Activated B cell treated with CpG ODN at 0.5 μM for 24 hours (primary cell): Measurements from ENCODE around the gene POMC. TPM values are rescaled to one million over a fixed set of nuclear protein-coding genes. Genes with fewer than 3 reads are reported as not detected.

Experiments
- ATAC-seq: fragments of 200-7000 bp; cut with Tn5 transposase; one replicate; pipeline ENCODE4 v1.10.0; 2021; ENCODE audit warnings: low read depth, mild to moderate bottlenecking, moderate library complexity
- CTCF ChIA-PET: fragments of 350-600 bp; sonication (Branson Sonifier 250); formaldehyde crosslinking; loops from one replicate; lab custom pipeline; 2021; ENCODE audit warnings: antibody characterized with exemption; lab: Charles Lee
- POLR2A ChIA-PET: fragments of 350-600 bp; sonication (Branson Sonifier 250); formaldehyde crosslinking; loops from one replicate; lab custom pipeline; 2021; ENCODE audit warnings: antibody characterized with exemption; lab: Charles Lee
- DNase-seq: peaks from one replicate; pipeline ENCODE4 v3.0.0; 2022
- H3K27ac Mint-ChIP-seq: one replicate; pipeline ENCODE4 v1.8.0; 2020; ENCODE audit warnings: mixed read lengths
- H3K27me3 Mint-ChIP-seq: one replicate; pipeline ENCODE4 v1.8.0; 2021; ENCODE audit warnings: mixed read lengths
- H3K36me3 Mint-ChIP-seq: one replicate; pipeline ENCODE4 v1.8.0; 2021; ENCODE audit warnings: low read depth, mixed read lengths
- H3K4me1 Mint-ChIP-seq: one replicate; pipeline ENCODE4 v1.8.0; 2021; ENCODE audit warnings: mixed read lengths
- H3K4me3 Mint-ChIP-seq: one replicate; pipeline ENCODE4 v1.8.0; 2020; ENCODE audit warnings: mild to moderate bottlenecking, mixed read lengths
- H3K9me3 Mint-ChIP-seq: one replicate; pipeline ENCODE4 v1.8.0; 2020; ENCODE audit warnings: mixed read lengths
- CTCF ChIP-seq: fragments of 200-600 bp; IDR thresholded peaks from one replicate; pipeline ENCODE4 v1.8.0; 2022; ENCODE audit warnings: antibody characterized with exemption, mild to moderate bottlenecking
- intact Hi-C: fragments of 100-400 bp; cut with micrococcal nuclease; formaldehyde crosslinking; loops from one replicate; pipeline ENCODE4 v1.15.1; 2024
- total RNA-seq: library from RNA; stranded (reverse); gene quantifications from 2 replicates; pipeline ENCODE4 v1.2.3, GENCODE V29; 2022

POMC gene
- total RNA-seq, 1 donor from 2014 or later, result 3.2 TPM

DNA sequence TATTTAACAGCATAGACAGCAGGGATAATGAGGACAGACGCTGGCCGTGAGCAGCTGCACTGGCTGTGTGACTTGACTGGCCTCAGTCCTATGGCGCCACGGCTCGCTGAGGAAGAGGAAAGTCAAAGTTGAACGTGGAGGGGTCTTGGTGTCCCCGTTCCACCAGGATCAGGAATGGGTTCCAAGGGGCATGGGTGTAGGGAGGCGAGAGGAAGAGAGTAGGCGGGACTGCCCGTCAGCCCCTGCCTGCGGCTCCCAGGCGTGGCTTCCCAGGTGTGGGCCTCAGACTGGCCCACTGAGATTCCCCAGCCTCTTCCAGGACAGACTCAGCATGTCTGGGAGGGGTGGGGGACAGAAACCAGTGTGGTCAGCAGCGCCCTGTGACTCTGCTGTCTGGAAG is 51.4 kb downstream of the POMC start:
- peaks cover 1% of the 10 kb centered on the region for H3K27me3 Mint-ChIP-seq
- intact Hi-C loops, result no loop called here
- DNase-seq (no peak), ATAC-seq (no peak)
- H3K4me1 Mint-ChIP-seq, result no peaks in the 10 kb centered on the region
- CTCF ChIA-PET, result no interaction called here
- TF ChIP-seq CTCF, result no peak
- POLR2A ChIA-PET, result no interaction called here
- H3K9me3 Mint-ChIP-seq, result no peaks in the 10 kb centered on the region
- H3K36me3 Mint-ChIP-seq, result no peaks in the 10 kb centered on the region
- H3K27ac Mint-ChIP-seq, result no peak overlapping the region
- no peak overlapping the region for H3K4me3 Mint-ChIP-seq

DNA sequence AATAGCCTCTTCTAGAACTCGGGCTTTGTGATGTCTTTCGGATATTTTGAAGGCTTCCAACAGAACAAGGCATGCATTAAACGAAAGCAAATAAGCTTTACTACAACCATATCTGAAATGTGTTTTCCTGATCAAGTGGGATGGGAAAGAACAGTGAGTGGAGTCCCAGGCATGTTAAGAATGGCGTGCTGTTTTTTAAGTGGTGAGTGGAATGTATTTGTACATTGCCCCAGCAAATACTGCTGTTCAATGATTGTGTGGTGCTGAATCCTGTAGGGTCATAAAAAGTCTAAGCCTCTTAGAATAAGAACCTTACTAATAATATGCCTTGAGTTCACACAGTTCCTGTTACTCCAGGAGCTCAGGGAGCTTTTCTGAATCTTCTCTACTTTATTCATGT is 52.5 kb downstream of the POMC start:
- intact Hi-C loops, result no loop called here
- Mint-ChIP-seq H3K27me3 (peaks cover 1% of the 10 kb centered on the region), H3K4me1 (no peaks in the 10 kb centered on the region), H3K4me3 (no peak overlapping the region), H3K9me3 (no peaks in the 10 kb centered on the region), H3K36me3 (no peaks in the 10 kb centered on the region), H3K27ac (no peak overlapping the region)
- ATAC-seq (no peak), DNase-seq (no peak)
- POLR2A ChIA-PET, result interaction anchor here (0.5 kb wide), 1 partner anchor 1022 kb away, joined by 4 read pairs; no protein-coding TSS in a partner anchor
- CTCF ChIA-PET, result no interaction called here
- no peak for TF ChIP-seq CTCF

DNA sequence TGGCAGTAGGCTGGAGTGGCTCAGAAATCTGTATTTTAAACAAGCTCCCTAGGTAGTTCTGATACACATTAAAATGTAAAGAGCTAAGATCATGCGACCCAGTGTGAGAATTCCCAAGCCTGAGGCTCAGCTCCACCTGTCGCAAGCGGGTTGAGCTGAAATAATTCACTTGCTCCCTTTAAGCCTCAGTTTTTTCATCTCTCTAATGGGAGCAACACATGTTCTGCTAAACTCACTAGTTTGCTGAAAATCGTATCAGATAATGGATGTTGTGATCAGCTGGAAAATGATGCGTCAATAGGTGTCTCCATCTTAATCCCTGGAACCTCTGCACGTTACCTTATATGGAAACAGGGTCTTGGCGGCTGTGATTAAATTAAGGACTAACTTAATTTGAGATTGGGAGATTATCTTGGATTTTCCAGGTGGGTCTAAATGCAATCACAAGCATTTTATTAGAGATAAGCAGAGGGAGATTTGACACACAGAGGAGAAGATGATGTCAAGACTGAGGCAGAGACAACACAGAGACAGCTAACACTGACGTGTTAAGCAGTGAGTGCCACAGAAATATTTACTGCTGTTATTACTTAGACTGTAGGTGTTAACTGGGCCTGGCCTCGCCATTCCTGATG is 53.0 kb downstream of the POMC start:
- Mint-ChIP-seq H3K27me3 (peaks cover 1% of the 10 kb centered on the region), H3K4me1 (no peaks in the 10 kb centered on the region), H3K9me3 (no peaks in the 10 kb centered on the region), H3K36me3 (no peaks in the 10 kb centered on the region), H3K4me3 (no peak overlapping the region), H3K27ac (no peak overlapping the region)
- DNase-seq (no peak), ATAC-seq (no peak)
- CTCF ChIA-PET, result no interaction called here
- POLR2A ChIA-PET, result no interaction called here
- intact Hi-C loops, result no loop called here
- no peak for TF ChIP-seq CTCF

GRCh38 chr2:25112113-25112512 is 56.3 kb downstream of the POMC start:
- POLR2A ChIA-PET, result no interaction called here

More at GRCh38 chr2:25112113-25112512, 56.3 kb downstream of the POMC start:
- intact Hi-C loops, result no loop called here
- ATAC-seq (no peak), DNase-seq (no peak)
- Mint-ChIP-seq H3K4me1 (no peaks in the 10 kb centered on the region), H3K36me3 (no peaks in the 10 kb centered on the region), H3K27me3 (peaks cover 5% of the 10 kb centered on the region), H3K4me3 (no peak overlapping the region), H3K9me3 (no peaks in the 10 kb centered on the region), H3K27ac (no peak overlapping the region)
- CTCF ChIA-PET, result no interaction called here
- no peak for TF ChIP-seq CTCF

Other genes with a start within 250 kb of the POMC start
- 99.9 and 126 TPM in 2 replicates for gene ADCY3, start 248.3 kb downstream of the POMC start, total RNA-seq
- gene DNAJC27, start 196.6 kb downstream of the POMC start, total RNA-seq, result 9.0 and 9.7 TPM in 2 replicates
- gene EFR3B, start 126.5 kb downstream of the POMC start, total RNA-seq, result 0.07 and 0.10 TPM in 2 replicates
- gene DNMT3A, start 173.3 kb upstream of the POMC start, total RNA-seq, result 45.0 and 49.9 TPM in 2 replicates